Measurements from ENCODE around the gene FOXP1.
A peak's percentile ranks its signal among the peaks of the same experiment; 100 is the strongest.

The FOXP1 gene

DNA sequence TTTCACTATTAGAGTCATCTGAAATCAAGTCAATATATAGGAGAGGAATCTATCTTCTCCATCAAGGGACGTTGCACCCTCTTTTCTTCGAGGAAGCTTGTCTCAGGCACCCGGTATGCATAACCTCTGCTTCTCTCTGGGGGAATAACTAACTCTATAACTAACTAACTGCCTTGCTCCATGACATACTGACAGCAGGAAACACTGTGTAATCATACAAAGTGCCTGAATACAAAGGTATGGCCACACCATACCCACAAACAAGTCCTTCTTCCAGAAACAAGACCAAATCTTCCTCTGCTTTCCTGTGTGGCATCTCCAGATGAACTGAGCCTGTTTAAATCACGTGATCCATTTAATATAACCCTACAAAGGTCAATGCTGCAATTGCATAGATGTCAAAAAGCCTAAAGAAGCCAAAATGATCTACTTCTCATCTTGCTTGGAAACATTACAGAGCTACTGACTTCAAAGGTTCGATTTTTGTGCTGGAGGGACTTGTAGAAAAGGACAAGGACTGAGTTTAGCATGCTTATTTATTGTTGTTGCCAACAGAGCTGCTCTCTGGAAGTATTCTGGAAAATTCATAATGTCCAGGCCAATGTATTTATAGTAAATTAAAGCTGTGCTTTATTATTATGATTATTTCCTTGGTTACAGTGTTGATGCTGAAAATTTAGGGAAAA lies 380.5 kb downstream of the FOXP1 start:
- TF ChIP-seq CTCF (IDR thresholded peaks at IDR 0.05; ENCODE audit: poor library complexity, severe bottlenecking), result no peak
- H3K27ac ChIP-seq (ENCODE audit: poor library complexity, severe bottlenecking), result no peak overlapping the region
- H3K27me3 ChIP-seq (ENCODE audit: insufficient read depth, poor library complexity, severe bottlenecking), result no peaks in the 10 kb centered on the region
- DNase-seq (ENCODE audit: low spot score) (no peak), ATAC-seq (ENCODE audit: low read depth) (no peak)
- no peaks in the 10 kb centered on the region for H3K4me1 ChIP-seq (ENCODE audit: insufficient read depth, poor library complexity, severe bottlenecking)
- H3K36me3 ChIP-seq (ENCODE audit: low read depth), result no peaks in the 10 kb centered on the region
- no peak overlapping the region for H3K4me3 ChIP-seq (ENCODE audit: severe bottlenecking)
- H3K9me3 ChIP-seq (ENCODE audit: severe bottlenecking), result no peaks in the 10 kb centered on the region

- Histone ChIP-seq H3K4me1 (ENCODE audit: insufficient read depth, poor library complexity, severe bottlenecking) (no peaks in the 10 kb centered on the region), H3K27ac (ENCODE audit: poor library complexity, severe bottlenecking) (no peak overlapping the region), H3K27me3 (ENCODE audit: insufficient read depth, poor library complexity, severe bottlenecking) (no peaks in the 10 kb centered on the region), H3K9me3 (ENCODE audit: severe bottlenecking) (no peaks in the 10 kb centered on the region), H3K36me3 (ENCODE audit: low read depth) (no peaks in the 10 kb centered on the region), H3K4me3 (ENCODE audit: severe bottlenecking) (no peak overlapping the region)
- no peak for TF ChIP-seq CTCF (IDR thresholded peaks at IDR 0.05; ENCODE audit: poor library complexity, severe bottlenecking)
- ATAC-seq (ENCODE audit: low read depth) (no peak), DNase-seq (ENCODE audit: low spot score) (no peak)
These were observed 381.6 kb downstream of the FOXP1 start for GRCh38 chr3:71201939-71202338.

GRCh38 chr3:71197841-71198565 lies 385.5 kb downstream of the FOXP1 start:
- no peak for DNase-seq (ENCODE audit: low spot score)
- Histone ChIP-seq H3K36me3 (ENCODE audit: low read depth) (no peaks in the 10 kb centered on the region), H3K9me3 (ENCODE audit: severe bottlenecking) (no peaks in the 10 kb centered on the region), H3K27me3 (ENCODE audit: insufficient read depth, poor library complexity, severe bottlenecking) (no peaks in the 10 kb centered on the region), H3K4me3 (ENCODE audit: severe bottlenecking) (no peak overlapping the region), H3K4me1 (ENCODE audit: insufficient read depth, poor library complexity, severe bottlenecking) (peaks cover 17% of the 10 kb centered on the region), H3K27ac (ENCODE audit: poor library complexity, severe bottlenecking) (no peak overlapping the region)
- no peak for TF ChIP-seq CTCF (IDR thresholded peaks at IDR 0.05; ENCODE audit: poor library complexity, severe bottlenecking)
- ATAC-seq (ENCODE audit: low read depth), result no peak

DNA sequence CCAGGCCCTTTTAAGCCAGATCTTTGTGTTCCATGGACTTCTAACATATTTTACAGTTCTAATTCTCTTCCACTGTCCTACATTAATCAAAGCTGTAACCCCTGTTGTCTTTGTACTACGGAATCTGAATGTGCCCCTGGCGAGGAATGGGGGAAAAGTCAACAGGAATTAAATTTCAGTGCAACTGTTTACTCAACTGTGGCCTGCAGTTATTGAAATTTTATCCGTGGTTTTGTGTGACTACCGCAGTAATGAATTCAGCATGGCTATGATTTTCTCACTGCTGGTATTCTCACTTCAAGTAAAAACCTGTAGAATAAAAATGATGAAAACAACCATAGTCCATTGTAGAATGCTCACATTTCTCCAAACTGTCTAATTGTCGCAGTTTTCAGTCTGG lies 388.0 kb downstream of the FOXP1 start:
- H3K36me3 ChIP-seq (ENCODE audit: low read depth), result no peaks in the 10 kb centered on the region
- H3K27me3 ChIP-seq (ENCODE audit: insufficient read depth, poor library complexity, severe bottlenecking), result no peaks in the 10 kb centered on the region
- ATAC-seq (ENCODE audit: low read depth) (peak; percentile 91), DNase-seq (ENCODE audit: low spot score) (no peak)
- no peak overlapping the region for H3K4me3 ChIP-seq (ENCODE audit: severe bottlenecking)
- H3K4me1 ChIP-seq (ENCODE audit: insufficient read depth, poor library complexity, severe bottlenecking), result peaks cover 17% of the 10 kb centered on the region
- no peak for TF ChIP-seq CTCF (IDR thresholded peaks at IDR 0.05; ENCODE audit: poor library complexity, severe bottlenecking)
- H3K9me3 ChIP-seq (ENCODE audit: severe bottlenecking), result no peaks in the 10 kb centered on the region
- peak overlapping the region; percentile 42 for H3K27ac ChIP-seq (ENCODE audit: poor library complexity, severe bottlenecking)

DNA sequence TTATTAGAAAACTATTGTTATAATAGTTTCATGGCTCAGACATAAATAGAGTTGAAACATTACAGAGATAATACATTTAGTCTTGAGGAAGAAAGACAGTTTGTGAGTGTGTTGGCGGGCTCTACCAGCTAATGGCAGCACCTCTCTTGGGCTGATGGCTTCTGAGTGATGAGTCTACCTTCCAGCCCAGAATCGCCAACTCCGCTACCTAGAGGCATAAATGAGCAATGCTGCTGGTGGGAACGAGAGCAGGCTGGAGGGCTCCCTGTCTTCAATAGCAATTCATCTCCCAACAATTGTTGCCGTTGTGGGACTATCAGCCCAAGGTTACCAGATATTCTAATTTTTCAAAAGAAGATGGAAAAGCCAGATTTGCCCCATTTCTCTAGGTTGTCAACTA lies 388.7 kb downstream of the FOXP1 start:
- Histone ChIP-seq H3K9me3 (ENCODE audit: severe bottlenecking) (no peaks in the 10 kb centered on the region), H3K27me3 (ENCODE audit: insufficient read depth, poor library complexity, severe bottlenecking) (no peaks in the 10 kb centered on the region), H3K4me3 (ENCODE audit: severe bottlenecking) (no peak overlapping the region), H3K36me3 (ENCODE audit: low read depth) (no peaks in the 10 kb centered on the region), H3K27ac (ENCODE audit: poor library complexity, severe bottlenecking) (peak overlapping the region; percentile 42), H3K4me1 (ENCODE audit: insufficient read depth, poor library complexity, severe bottlenecking) (peaks cover 17% of the 10 kb centered on the region)
- no peak for TF ChIP-seq CTCF (IDR thresholded peaks at IDR 0.05; ENCODE audit: poor library complexity, severe bottlenecking)
- ATAC-seq (ENCODE audit: low read depth), result no peak
- no peak for DNase-seq (ENCODE audit: low spot score)
